Posterior vena cava (tissue), 2 donors: Measurements from ENCODE around the gene ZZZ3. TPM values are rescaled to one million over a fixed set of nuclear protein-coding genes. Genes with fewer than 3 reads are reported as not detected.
"Not testable (repeated sequence)": the region's sequence is repeated elsewhere in the genome, so short reads cannot be mapped to it uniquely, and the experiment has no call there.

ENCODE experiments used
- DNase-seq: peaks from one replicate; pipeline ENCODE4 v3.0.0-alpha.2; 2020; ENCODE audit warnings: low spot score
- intact Hi-C, 2 donors: fragments of 100-400 bp; cut with DNase I; formaldehyde crosslinking; loops; one replicate each; pipeline versions ENCODE4 v1.14.1 to v1.14.2; 2022 to 2023
- long read RNA-seq, 2 donors: library from polyadenylated mRNA; unstranded; transcript quantifications; one replicate each; pipeline ENCODE4 v2.0.0, GENCODE V29; 2020 to 2021
- total RNA-seq, 2 donors: library from RNA; stranded (reverse); fragmentation: NEBNext Ultra II Directional; extraction: Animal tissue kit (Norgen Biotek cat#: 25700); gene quantifications; one replicate each; pipeline ENCODE4 v1.2.1, GENCODE V29; 2021
- donor health status: DM: yes; HTN: yes; CAD: no.
- donor health status: DM: yes; HTN: yes; CAD: no.

The ZZZ3 gene
- total RNA-seq, result 10 to 100 TPM; 39.0 to 42.3 TPM
- long read RNA-seq, donor 1, partial matches to known transcripts, result 3 of 14 reads
- long read RNA-seq, donor 1, other reads (novel, unspliced or antisense), result 10 of 14 reads
- long read RNA-seq, donor 2, partial matches to known transcripts, result 2 of 8 reads
- long read RNA-seq, donor 2, other reads (novel, unspliced or antisense), result 6 of 8 reads

GRCh38 chr1:77682460-77683159, at the start of gene ZZZ3:
Gene ZZZ3 (minus strand): TSS chr1:77682658. CDS start chr1:77633354, 49,304 bp downstream.
- intact Hi-C loops, result loop anchor here in 1 of 2 donors (10.0 kb wide), 1 partner anchor 1518 kb away; no protein-coding TSS in a partner anchor
- peak; percentile 98 for DNase-seq

GRCh38 chr1:77732090-77732489, 49.6 kb upstream of the ZZZ3 start:
- intact Hi-C loops, result no loop called here

GRCh38 chr1:77725706-77726105, 43.2 kb upstream of the ZZZ3 start:
- intact Hi-C loops, result loop anchor here in 1 of 2 donors (10.0 kb wide), 1 partner anchor 229 kb away; no protein-coding TSS in a partner anchor

More at GRCh38 chr1:77732090-77732489, 49.6 kb upstream of the ZZZ3 start:
- no peak for DNase-seq

GRCh38 chr1:77718181-77718580, 35.7 kb upstream of the ZZZ3 start:
- no peak for DNase-seq
- intact Hi-C loops, result no loop called here

More at GRCh38 chr1:77725706-77726105, 43.2 kb upstream of the ZZZ3 start:
- DNase-seq, result no peak

GRCh38 chr1:77716065-77716464, 33.6 kb upstream of the ZZZ3 start:
- intact Hi-C loops, result no loop called here
- DNase-seq, result no peak

GRCh38 chr1:77709727-77710126, 27.3 kb upstream of the ZZZ3 start:
- no peak for DNase-seq
- intact Hi-C loops, result no loop called here

GRCh38 chr1:77706321-77706720, 23.9 kb upstream of the ZZZ3 start:
- intact Hi-C loops, result no loop called here
- no peak for DNase-seq

- no peak for DNase-seq
- intact Hi-C loops, result no loop called here
These were observed 22.3 kb upstream of the ZZZ3 start for GRCh38 chr1:77704736-77705135.

- intact Hi-C loops, DNase-seq: not testable (repeated sequence)
These were observed 17.2 kb upstream of the ZZZ3 start for GRCh38 chr1:77699673-77700072.

- intact Hi-C loops, result no loop called here
- no peak for DNase-seq
These were observed 15.0 kb upstream of the ZZZ3 start for GRCh38 chr1:77697441-77697840.

- DNase-seq, result no peak
- intact Hi-C loops, result loop anchor here in 1 of 2 donors (10.0 kb wide), 1 partner anchor 1524 kb away; no protein-coding TSS in a partner anchor
These were observed 6.5 kb upstream of the ZZZ3 start for GRCh38 chr1:77688939-77689338.

GRCh38 chr1:77687519-77687906, 5.1 kb upstream of the ZZZ3 start:
- intact Hi-C loops, result loop anchor here in 1 of 2 donors (10.0 kb wide), 1 partner anchor 1523 kb away; no protein-coding TSS in a partner anchor

GRCh38 chr1:77686796-77687518, 4.5 kb upstream of the ZZZ3 start:
- intact Hi-C loops, result loop anchor here in 1 of 2 donors (10.0 kb wide), 1 partner anchor 1522 kb away; no protein-coding TSS in a partner anchor
- no peak for DNase-seq

More at GRCh38 chr1:77687519-77687906, 5.1 kb upstream of the ZZZ3 start:
- peak; percentile 83 for DNase-seq

- DNase-seq, result peak; percentile 97
- intact Hi-C loops, result loop anchor here in 1 of 2 donors (10.0 kb wide), 1 partner anchor 1519 kb away; no protein-coding TSS in a partner anchor
These were observed 996 bp upstream of the ZZZ3 start for GRCh38 chr1:77683160-77684148.

- intact Hi-C loops, result loop anchor here in 1 of 2 donors (10.0 kb wide), 1 partner anchor 1515 kb away; no protein-coding TSS in a partner anchor
- no peak for DNase-seq
These were observed 2.3 kb downstream of the ZZZ3 start for GRCh38 chr1:77680173-77680572.

- intact Hi-C loops, result no loop called here
These were observed 3.5 kb downstream of the ZZZ3 start for GRCh38 chr1:77678660-77679610.

GRCh38 chr1:77674807-77675206, 7.7 kb downstream of the ZZZ3 start:
- intact Hi-C loops, DNase-seq: not testable (repeated sequence)

More at GRCh38 chr1:77678660-77679610, 3.5 kb downstream of the ZZZ3 start:
- no peak for DNase-seq
